ENCODE measurements around the gene GARIN1A. TPM values are rescaled to one million over a fixed set of nuclear protein-coding genes. Genes with fewer than 3 reads are reported as not detected.
"Not testable (repeated sequence)": the region's sequence is repeated elsewhere in the genome, so short reads cannot be mapped to it uniquely, and the experiment has no call there.

The GARIN1A gene
- total RNA-seq (2014; rRNA removed; shearing (Covaris generic)) = 0.03 and 0.17 TPM in 2 replicates
- polyA plus RNA-seq (2014; cell fraction: nucleus; rRNA removed) = not detected in 2 replicates

DNA sequence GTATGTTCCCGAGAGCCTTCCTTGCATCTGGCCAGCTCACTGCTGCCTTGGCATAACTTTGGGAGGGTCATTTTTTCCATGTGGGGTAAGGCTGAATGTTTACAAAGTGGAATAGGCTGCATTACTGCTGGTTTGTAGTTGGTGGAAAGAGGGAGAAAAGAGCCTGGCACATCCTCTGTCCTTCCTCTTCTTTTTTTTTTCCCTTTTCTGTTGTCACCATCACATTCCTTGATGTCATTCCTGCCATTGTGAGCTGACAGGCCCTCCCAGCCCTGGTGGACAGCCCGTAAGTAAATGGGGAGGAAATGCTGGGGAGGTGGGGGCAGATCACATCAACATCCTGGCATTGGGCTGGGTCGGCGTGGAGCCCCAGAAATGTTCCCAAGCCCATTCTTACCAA is at the start of gene GARIN1A:
Gene GARIN1A (plus strand): TSS at position 301 of the 400 bp plus-strand sequence. CDS start 106 bp downstream, outside the sequence.
- no peak for DNase-seq (ENCODE audit: extremely low read depth, low read depth)

DNA sequence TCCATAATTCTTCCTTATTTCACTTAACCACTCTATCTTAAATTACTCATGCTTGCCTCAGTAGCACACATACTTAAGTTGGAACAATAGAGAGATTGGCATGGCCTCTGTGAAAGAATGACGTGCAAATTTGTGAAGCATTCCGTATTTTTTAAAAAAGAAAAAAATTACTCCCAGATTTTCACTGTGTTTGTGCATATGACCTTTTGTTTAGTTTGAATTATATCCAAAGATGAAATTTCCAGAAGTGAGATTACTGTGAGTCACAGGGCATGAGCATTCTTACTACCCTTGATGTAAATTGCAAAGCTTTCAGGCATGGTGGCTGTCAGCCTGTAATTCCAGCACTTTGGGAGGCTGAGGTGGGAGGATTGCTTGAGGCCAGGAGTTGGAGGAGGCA is 45.0 kb upstream of the GARIN1A start:
- DNase-seq (ENCODE audit: extremely low read depth, low read depth) = not testable (repeated sequence)

DNA sequence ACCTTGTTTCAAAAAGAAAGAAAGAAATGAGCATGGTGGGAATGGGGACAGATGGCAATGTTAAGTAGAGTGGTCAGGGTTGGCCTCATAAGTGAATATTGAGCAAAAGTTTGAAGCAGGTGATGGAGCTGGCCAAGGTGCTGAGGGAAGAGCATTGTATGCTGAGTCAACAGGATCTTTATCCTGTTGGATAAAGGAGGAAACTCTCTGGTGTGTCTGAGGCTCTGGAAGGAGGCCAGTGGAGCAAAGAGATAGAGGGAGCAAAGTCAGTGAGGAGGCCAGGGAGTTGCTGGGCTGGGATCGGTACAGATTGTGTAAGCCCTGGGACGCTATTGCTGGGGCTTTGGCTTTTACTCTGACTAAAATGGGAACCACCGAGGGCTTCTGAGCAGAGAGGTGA is 38.2 kb upstream of the GARIN1A start:
- DNase-seq (ENCODE audit: extremely low read depth, low read depth) = not testable (repeated sequence)

DNA sequence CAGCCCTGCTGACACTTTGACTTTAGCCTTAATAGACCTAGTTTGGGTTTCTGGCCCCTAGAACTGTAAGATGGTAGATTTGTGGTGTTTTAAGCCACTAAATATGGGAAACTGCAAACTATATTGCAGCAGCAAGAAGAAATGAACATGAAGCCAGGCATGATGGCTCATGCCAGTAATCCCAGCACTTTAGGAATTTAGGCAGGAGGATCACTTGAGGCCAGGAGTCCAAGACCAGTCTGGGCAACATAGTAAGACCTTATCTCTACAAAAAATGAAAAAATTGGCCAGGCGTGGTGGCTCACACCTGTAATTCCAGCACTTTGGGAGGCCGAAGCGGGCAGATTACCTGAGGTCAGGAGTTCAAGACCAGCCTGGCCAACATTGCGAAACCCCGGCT is 26.9 kb upstream of the GARIN1A start:
- not testable (repeated sequence) for DNase-seq (ENCODE audit: extremely low read depth, low read depth)

DNA sequence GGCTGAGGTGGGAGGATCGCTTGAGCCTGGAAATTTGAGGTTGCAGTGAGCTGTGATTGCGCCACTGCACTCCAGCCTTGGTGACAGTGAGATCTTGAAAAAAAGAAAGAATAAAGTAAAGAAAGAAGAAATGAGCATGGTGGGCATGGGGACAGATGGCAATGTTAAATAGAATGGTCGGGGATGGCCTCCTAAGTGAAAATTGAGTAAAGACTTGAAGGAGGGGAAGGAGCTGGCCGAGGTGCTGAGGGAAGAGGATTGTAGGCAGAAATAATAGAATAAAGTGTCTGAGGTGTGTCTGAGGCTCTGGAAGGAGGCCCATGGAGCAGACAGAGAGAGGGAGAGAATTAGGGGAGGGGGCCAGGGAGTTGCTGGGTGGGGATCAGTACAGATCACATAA is 26.2 kb upstream of the GARIN1A start:
- not testable (repeated sequence) for DNase-seq (ENCODE audit: extremely low read depth, low read depth)

DNA sequence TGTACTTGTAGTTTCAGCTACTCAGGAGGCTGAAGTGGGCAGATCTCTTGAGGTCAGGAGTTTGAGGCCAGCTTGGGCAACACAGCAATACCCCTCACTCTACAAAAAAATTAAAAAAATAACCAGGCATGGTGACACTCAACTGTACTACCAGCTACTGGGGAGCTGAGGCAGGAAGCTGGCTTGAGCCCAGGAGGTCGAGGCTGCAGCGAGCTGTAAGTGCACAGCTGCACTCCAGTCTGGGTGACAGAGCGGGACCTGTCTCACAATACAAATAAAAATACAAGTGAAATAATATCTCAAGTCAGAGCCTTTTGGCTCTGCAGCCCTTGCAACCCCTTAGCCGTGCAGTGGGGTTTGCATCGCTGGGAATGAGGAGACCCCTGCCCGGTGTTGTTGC is 25.2 kb upstream of the GARIN1A start:
- DNase-seq (ENCODE audit: extremely low read depth, low read depth) = not testable (repeated sequence)

DNA sequence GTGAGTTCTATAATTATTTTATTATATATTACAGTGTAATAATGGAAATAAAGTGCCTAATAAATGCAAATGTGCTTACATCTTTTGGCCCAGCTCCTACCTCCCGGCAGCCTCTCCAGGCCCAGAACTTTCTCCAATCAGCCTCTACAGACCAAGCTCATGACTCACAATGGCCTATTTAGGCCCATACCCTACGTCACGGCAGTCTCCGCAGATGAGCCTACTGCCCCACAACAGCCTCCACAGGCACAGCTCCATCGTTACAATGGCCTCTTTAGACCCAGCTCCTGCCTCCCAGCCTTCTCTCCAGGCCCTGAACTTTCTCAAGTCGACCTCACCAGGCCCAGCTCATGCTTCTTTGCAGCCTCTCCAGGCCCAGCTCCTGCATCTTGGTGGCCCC is 21.0 kb upstream of the GARIN1A start:
- DNase-seq (ENCODE audit: extremely low read depth, low read depth) = not testable (repeated sequence)

DNA sequence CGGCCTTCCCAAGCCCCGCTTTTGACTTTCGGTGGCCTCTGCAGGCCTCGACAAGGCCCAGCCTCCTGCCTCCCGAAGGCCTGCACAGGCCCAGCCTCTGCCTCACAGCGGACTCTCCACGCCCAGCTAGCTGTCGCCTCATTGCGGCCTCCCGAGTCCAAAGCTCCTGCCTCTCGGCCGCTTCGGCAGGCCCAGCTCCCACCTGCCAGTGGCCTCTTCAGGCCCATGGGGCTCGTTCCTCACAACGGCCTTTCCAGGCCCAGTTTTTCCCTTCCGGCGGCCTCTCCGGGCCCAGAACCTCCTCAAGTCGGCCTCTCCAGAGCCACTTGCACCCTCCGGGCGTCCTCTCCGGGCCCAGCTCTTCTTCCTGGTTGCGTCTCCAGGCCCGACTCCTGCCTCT is 19.5 kb upstream of the GARIN1A start:
- not testable (repeated sequence) for DNase-seq (ENCODE audit: extremely low read depth, low read depth)

DNA sequence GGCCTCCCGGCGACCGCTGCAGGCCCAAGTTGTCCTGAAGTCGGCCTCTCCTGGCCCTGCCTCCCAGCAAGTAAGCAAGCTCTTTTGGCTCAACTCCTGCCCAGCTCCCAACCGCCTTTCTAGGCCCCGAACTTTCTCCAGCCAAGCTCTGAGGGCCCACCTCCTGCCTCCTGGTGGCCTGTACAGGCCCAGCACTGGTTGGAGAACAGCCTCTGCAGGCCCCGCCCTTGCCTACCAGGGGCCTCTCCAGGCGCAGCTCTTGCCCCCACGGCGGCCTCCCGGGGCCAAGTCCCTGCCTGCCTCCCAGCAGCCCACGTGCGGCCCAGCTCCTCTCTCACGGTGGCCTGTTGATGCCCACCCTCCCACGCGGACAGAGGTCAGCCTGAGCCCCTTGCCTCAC is 18.9 kb upstream of the GARIN1A start:
- DNase-seq (ENCODE audit: extremely low read depth, low read depth) = not testable (repeated sequence)

DNA sequence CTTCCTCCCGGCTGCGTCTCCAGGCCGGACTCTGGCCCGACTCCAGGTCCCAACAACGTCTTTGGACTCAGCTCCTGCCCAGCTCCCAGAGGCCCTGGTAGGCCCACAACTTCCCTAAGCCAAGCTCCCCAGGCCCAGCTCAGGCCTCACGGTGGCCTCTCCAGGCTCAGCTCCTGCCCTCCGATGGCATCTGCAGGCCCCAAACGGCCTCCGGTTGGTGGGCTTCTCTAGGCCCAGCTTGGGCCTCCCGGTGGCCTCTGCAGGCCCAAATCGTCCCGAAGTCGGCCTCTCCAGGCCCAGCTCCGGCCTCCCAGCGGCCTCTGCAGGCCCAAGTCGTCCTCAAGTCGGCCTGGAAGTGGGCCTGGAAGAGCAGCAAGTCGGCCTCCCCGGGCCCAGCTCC is 18.0 kb upstream of the GARIN1A start:
- DNase-seq (ENCODE audit: extremely low read depth, low read depth) = not testable (repeated sequence)

DNA sequence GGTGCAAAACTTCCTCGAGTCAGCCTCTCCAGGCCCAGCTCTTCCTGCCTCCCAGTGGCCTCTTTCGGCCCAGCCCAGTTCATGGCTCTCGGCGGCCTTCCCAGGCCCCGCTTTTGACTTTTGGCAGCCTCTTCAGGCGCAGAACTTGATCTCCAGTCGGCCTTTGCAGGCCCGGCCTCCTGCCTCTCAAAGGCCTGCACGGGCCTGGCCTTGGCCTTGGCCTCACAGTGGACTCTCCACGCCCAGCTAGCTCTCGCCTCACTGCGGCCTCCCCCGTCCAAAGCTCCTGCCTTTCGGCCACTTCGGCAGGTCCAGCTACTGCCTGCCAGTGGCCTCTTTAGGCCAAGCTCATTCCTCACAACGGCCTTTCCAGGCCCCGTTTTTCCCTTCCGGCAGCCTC is 17.6 kb upstream of the GARIN1A start:
- DNase-seq (ENCODE audit: extremely low read depth, low read depth) = not testable (repeated sequence)

DNA sequence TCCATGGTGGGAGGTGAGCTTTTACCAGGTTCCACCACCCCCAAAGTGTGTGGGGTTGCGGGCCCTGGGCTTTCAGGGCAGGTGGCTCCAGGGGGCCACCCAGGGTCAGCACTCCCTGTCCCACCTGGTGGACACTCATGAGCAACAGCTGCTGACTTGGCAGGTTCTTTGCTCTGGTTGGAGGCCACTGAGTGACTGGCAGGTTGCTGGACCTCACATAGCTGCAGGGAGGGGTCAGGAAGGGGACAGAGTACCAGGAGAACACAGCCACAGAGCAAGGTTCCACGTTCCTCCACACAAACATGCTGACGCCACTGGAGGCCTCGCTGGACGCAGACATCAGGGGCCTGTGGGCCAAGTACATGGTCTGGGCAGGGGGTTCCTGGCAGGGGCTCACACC is 13.7 kb upstream of the GARIN1A start:
- not testable (repeated sequence) for DNase-seq (ENCODE audit: extremely low read depth, low read depth)

DNA sequence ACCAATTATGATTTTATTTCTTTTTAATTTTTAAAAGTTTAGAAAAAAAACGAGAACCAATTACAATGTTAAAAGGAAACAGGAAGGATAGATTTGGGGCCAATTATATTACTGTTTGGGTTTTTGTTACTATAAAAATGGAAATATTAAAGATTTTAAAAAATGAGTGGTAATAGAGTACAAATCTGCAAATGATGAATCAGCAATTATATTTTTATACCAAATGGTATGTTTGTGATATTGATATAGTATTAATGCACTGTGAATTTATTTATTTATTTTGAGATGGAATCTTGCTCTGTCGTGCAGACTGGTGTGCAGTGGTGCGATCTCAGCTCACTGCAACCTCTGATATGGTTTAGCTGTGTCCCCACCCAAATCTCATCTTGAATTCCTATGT is 11.5 kb upstream of the GARIN1A start:
- no peak for DNase-seq (ENCODE audit: extremely low read depth, low read depth)

DNA sequence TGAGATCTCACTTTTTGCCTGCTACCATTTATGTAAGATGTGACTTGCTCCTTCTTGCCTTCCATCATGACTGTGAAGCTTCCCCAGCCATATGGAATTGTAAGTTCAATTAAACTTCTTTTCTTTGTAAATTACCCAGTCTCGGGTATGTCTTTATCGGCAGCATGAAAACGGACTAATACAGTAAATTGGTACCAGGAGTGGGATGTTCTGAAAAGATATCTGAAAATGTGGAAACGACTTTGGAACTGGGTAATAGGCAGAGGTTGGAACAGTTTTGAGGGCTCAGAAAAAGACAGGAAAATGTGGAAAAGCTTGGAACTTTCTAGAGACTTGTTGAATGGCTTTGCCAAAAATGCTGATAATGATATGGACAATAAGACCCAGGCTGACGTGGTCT is 10.6 kb upstream of the GARIN1A start:
- DNase-seq (ENCODE audit: extremely low read depth, low read depth) = no peak

DNA sequence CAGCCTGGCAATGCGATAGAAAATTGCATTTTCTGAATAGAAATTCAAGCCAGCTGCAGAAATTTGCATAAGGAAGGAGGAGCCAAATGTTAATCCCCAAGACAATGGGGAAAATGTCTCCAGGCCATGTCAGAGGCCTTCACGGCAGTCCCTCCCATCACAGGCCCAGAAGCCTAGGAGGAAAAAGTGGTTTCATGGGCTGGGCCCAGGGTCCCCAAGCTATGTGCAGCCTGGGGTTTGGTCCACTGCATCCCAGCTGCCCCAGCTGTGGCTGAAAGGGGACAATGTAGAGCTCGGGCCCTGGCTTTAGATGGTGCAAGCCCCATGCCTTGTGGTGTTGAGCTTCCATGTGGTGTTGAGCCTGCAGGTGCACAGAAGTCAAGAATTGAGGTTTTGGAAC is 10.0 kb upstream of the GARIN1A start:
- no peak for DNase-seq (ENCODE audit: extremely low read depth, low read depth)

DNA sequence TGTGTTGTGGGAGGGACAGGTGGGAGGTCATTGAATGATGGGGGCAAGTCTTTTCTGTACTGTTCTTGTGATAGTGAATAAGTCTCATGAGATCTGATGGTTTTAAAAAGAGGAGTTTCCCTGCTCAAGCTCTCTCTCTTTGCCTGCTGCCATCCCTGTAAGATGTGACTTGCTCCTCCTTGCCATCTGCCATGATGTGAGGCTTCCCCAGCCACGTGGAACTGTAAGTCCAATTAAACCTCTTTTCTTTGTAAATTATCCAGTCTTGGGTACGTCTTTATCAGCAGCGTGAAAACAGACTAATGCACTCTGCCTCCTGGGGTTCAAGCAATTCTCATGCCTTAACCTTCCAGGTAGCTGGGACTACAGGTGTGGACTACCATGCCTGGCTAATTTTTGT is 8.9 kb upstream of the GARIN1A start:
- not testable (repeated sequence) for DNase-seq (ENCODE audit: extremely low read depth, low read depth)

DNA sequence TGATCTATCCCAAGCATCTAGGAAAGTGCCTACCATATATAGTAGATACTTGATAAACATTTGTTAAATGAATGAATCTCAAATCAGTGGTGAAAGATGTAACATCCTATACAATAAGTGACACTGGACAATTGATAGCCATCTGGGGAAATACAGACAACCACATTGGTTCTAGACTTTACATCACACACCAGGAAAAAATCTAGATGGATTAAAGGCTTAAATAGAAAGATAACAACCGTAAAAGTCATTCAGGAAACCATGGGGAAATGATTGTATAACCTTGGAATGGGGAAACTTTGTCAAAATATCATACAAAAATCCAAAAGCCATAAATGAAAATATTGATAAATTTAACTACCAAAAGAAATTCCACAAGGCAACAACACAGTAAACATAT is 7.0 kb upstream of the GARIN1A start:
- no peak for DNase-seq (ENCODE audit: extremely low read depth, low read depth)

DNA sequence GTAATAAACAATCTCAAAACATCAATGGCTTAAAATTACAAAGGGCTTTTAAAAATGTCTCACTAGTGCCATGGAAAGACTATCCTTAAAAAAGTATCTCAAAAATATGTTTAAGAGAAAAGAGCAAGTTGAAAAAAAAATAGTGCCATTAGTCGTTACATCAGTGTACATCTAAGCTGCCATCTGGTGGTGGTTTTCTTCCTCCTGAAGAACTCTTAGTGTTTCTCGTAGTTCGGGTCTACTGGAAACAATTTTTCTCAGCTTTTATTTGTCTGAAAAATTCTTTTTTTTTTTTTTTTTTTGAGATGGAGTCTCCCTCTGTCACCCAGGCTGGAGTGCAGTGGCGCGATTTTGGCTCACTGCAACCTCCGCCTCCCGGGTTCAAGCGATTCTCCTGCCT is 5.9 kb upstream of the GARIN1A start:
- peak; percentile 6 for DNase-seq (ENCODE audit: extremely low read depth, low read depth)

DNA sequence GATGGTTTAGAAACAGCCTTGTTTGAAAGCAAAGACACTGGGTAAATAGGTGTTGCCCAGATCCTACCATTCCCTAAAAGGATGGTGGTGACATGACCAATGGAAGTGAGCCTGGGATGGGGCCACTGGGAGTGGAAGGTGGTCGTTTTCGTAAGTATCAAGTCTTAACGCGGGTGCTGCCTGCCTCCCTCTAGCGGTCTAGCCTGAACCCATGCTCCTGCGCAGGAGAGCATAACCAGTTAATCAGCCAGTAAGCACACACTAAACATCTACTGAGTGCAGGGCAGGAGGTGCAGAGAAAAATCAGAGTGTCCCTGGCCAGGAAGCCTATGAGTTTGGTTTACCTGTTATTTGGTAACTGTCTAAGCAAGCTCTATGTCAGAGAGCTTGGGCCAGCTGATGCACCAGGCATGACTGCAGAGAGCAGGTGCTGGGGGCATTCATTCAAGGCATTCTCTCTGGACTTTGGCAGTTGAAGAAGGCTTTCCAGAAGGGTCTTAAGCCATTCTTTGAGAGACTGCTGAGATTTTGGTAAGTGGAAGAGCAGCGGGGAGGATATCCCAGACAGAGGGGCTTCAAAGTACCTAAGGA is 930 bp downstream of the GARIN1A start:
- no peak for DNase-seq (ENCODE audit: extremely low read depth, low read depth)

DNA sequence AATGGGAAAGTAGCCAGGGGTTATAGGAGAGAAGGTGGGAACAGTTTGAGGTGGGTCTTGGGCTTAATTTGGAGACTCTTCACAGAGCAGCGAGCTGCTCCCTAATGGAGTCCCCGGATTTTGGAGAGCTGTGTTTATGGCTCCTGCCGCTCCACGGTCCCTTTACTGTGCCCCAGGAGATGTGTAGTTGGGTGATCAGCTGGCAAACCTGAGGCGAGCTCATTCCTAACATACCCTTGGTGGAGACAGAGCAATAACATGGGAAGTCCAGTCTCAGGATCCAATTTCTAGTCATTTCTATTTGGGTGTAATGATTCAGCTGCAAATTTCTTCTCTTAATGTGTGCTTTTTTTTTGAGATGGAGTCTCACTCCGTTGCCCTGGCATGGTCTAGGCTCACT is 1.5 kb downstream of the GARIN1A start:
- no peak for DNase-seq (ENCODE audit: extremely low read depth, low read depth)

DNA sequence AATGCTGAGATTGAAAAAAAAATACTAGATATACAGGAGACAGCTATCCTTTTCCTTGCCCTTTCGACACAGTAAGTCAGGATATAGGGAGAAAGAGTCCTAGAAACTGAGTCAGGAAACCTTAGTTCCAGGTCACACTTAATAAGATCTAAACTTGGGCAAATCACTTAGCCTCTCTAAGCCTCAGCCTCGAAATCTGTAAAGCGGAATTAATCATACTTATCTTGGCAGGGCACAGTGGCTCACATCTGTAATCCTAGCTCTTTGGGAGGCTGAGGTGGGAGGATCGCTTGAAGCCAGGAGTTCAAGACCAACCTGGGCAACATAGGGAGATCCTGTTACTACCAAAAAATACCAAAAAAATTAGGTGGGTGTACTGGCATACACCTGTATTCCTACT is 4.6 kb downstream of the GARIN1A start:
- DNase-seq (ENCODE audit: extremely low read depth, low read depth) = no peak

DNA sequence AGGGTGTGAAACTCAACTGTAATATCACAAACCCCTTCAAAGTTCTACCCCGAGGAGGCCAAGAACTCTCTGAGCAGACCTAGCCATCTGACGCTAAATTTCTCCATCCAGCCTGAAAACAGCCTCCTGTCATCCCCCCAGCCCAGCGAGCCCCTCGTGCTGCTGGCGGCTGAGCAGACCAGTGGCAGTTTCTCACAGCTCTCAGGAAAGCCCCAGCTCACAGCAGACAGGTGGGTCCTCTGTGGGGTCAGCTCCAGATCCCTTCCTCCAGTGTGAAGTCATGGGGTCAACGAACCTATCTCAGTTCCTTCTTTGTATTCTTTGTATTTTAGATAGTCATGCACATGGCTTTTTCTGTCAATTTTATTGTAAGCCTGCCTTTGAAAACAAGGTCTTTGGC is 7.8 kb downstream of the GARIN1A start:
- no peak for DNase-seq (ENCODE audit: extremely low read depth, low read depth)
